Epithelial cell of proximal tubule (primary cell): ENCODE data around the gene CCNL2. TPM values are rescaled to one million over a fixed set of nuclear protein-coding genes. Genes with fewer than 3 reads are reported as not detected.

ENCODE experiments used
- DNase-seq: peaks from one replicate; pipeline ENCODE4 v3.0.0-alpha.2; 2011; ENCODE audit warnings: low read depth
- H3K4me3 ChIP-seq: 2 replicates; pipeline ENCODE4 v1.5.1; 2011; ENCODE audit warnings: low read depth, mild to moderate bottlenecking, low read length
- CTCF ChIP-seq: conservative IDR thresholded peaks from 2 replicates; pipeline ENCODE4 v1.5.1; 2012; ENCODE audit warnings: low read depth, mild to moderate bottlenecking, low read length
- total RNA-seq: library from RNA; depleted of rRNA; stranded (reverse); fragments of >200 nt; gene quantifications from 2 replicates; pipeline ENCODE4 v1.2.3, GENCODE V29; 2015

Gene CCNL2
- total RNA-seq, 1 donor from 2014 or later = 96.3 TPM

GRCh38 chr1:1438531-1439381, 39.6 kb upstream of the CCNL2 start:
- TF ChIP-seq CTCF = no peak
- peak overlapping the region; percentile 47 for H3K4me3 ChIP-seq
- no peak for DNase-seq

- DNase-seq = peak; percentile 20
- peak overlapping the region; percentile 47 for H3K4me3 ChIP-seq
- TF ChIP-seq CTCF = peak; percentile 22
Measured at GRCh38 chr1:1437904-1438376, 38.8 kb upstream of the CCNL2 start.

GRCh38 chr1:1437033-1437903, 38.1 kb upstream of the CCNL2 start:
- H3K4me3 ChIP-seq = peak overlapping the region; percentile 47
- DNase-seq = no peak
- no peak for TF ChIP-seq CTCF

- H3K4me3 ChIP-seq = peak overlapping the region; percentile 49
- TF ChIP-seq CTCF = no peak
- no peak for DNase-seq
Measured at GRCh38 chr1:1436630-1437032, 37.5 kb upstream of the CCNL2 start.

GRCh38 chr1:1435911-1436629, 36.9 kb upstream of the CCNL2 start:
- no peak for DNase-seq

More at GRCh38 chr1:1435911-1436629, 36.9 kb upstream of the CCNL2 start:
- H3K4me3 ChIP-seq = peak overlapping the region; percentile 49
- TF ChIP-seq CTCF = no peak
